ENCODE measurements around the gene BRINP3.
A peak's percentile ranks its signal among the peaks of the same experiment; 100 is the strongest.
"Not testable (repeated sequence)": the region's sequence is repeated elsewhere in the genome, so short reads cannot be mapped to it uniquely, and the experiment has no call there.

The BRINP3 gene
- 0 reads per million in 9 experiments for total RNA-seq

DNA sequence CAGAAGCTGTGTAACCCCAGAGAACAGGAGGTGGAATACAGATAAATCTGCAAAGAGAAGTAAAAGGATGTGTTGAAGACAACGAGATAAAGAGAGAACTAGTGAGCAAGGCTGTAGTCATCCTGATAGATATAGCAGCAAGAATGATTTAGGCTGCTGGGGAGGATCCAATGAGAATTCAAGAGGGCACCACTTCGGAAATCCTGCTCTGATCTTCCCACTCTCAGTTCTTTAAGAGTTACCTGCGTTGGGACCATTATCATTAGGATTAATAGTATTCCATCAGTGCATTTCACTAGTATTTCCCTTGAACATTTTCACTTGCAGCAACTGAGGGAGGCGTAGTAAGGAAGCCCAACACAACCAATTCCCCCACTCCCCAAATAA is at the start of gene BRINP3:
BRINP3 (minus strand) TSS at position 103 of the 387 bp plus-strand sequence.
- no peaks in the 10 kb centered on the region for H3K4me1 Mint-ChIP-seq (ENCODE audit: low read depth in 2 of 2)
- H3K36me3 Mint-ChIP-seq (ENCODE audit: insufficient read depth): no peaks in the 10 kb centered on the region
- peaks cover 0 to 3% of the 10 kb centered on the region in 2 donors for H3K9me3 Mint-ChIP-seq
- H3K27ac Mint-ChIP-seq: no peak within 1 kb of the TSS
- peak within 1 kb of the TSS; percentile 7 to 21 for H3K4me3 Mint-ChIP-seq
- no peaks in the 10 kb centered on the region for H3K27me3 Mint-ChIP-seq
- ATAC-seq (replicated peaks) (no peak), DNase-seq (no peak)

DNA sequence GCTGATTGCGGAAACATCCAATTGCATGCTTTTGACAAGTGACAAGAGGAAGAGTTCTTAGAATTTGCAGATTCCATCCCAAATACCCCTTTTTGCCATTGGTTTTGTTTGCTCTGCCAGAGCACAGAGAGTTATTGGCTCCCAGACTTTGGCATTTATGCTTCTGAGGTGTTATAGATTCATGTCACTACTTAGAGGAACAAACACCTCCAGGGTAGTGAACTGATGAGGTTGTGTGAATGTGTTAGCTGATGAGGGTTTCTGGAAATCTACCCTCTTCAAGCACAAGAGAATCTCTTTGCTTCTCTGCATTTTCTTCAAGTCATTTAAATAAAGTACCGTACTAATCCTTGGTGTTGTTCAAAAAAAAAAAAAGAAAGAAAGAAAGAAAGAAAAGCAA is 33.9 kb upstream of the BRINP3 start:
- Mint-ChIP-seq H3K4me3 (no peak overlapping the region), H3K9me3 (peaks cover 6 to 7% of the 10 kb centered on the region in 2 donors), H3K27ac (no peak overlapping the region), H3K36me3 (ENCODE audit: insufficient read depth) (no peaks in the 10 kb centered on the region), H3K4me1 (ENCODE audit: low read depth in 2 of 2) (no peaks in the 10 kb centered on the region), H3K27me3 (no peaks in the 10 kb centered on the region)
- DNase-seq: no peak
- ATAC-seq (replicated peaks): no peak

DNA sequence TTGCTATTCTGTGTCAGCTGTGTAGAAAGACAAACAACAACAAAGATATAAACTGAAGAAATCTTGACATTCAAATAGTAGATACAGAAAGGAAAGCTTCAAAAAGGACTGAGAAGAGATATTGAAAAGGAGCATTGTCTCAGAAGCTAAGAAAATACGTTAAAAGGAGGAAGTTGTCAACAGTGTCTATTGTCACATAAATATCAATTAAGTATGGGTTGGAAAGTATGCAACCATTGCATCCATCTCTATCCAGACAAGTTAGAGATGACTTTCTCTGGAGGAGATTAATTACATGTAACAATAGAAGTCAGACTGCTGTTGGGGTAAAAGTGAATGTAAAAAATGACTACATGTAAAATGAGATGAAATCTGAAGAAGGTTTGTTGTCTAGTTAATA is 29.7 kb upstream of the BRINP3 start:
- Mint-ChIP-seq H3K9me3 (peaks cover 11 to 14% of the 10 kb centered on the region in 2 donors), H3K27ac (no peak overlapping the region), H3K36me3 (ENCODE audit: insufficient read depth) (no peaks in the 10 kb centered on the region), H3K4me1 (ENCODE audit: low read depth in 2 of 2) (no peaks in the 10 kb centered on the region), H3K27me3 (no peaks in the 10 kb centered on the region), H3K4me3 (no peak overlapping the region)
- no peak for DNase-seq
- no peak for ATAC-seq (replicated peaks)

DNA sequence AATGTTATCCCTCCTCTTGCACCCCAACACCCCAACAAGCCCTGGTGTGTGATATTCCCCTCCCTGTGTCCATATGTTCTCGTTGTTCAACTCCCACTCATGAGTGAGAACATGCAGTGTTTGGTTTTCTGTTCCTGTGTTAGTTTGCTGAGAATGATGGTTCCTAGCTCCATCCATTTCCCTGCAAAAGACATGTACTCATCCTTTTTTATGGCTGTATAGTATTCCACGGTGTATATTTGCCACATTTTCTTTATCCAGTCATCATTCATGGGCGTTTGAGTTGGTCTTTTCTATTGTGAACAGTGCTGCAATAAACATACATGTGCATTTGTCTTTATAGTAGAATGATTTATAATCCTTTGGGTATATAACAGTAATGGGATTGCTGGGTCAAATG is 26.9 kb upstream of the BRINP3 start:
- H3K36me3 Mint-ChIP-seq (ENCODE audit: insufficient read depth); DNase-seq; H3K4me3 Mint-ChIP-seq; H3K4me1 Mint-ChIP-seq (ENCODE audit: low read depth in 2 of 2); H3K27ac Mint-ChIP-seq; ATAC-seq (replicated peaks); H3K27me3 Mint-ChIP-seq: not testable (repeated sequence)
- peaks cover 12 to 22% of the 10 kb centered on the region in 2 donors for H3K9me3 Mint-ChIP-seq

DNA sequence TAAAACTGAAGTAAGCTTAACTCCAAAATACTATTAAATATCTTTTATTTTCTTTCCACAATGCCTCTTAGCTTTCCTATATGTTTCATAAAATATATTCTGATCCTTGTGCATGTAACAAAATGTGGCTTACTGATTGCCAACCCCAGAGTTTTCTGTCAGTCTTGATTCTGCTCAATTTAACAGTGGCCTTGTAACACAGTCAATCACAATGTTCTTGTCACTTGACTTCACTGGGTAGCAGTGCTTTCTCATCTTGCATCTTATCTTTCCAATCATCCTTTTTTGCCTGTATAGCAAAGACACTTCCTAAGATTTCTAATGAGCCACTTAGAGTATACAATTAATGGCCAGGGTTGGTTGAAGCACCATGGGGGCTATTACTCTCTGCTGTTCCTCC is 19.9 kb upstream of the BRINP3 start:
- Mint-ChIP-seq H3K4me1 (ENCODE audit: low read depth in 2 of 2) (no peaks in the 10 kb centered on the region), H3K36me3 (ENCODE audit: insufficient read depth) (no peaks in the 10 kb centered on the region), H3K27me3 (no peaks in the 10 kb centered on the region), H3K9me3 (peaks cover 5 to 8% of the 10 kb centered on the region in 2 donors), H3K27ac (no peak overlapping the region), H3K4me3 (no peak overlapping the region)
- ATAC-seq (replicated peaks): no peak
- DNase-seq: no peak

DNA sequence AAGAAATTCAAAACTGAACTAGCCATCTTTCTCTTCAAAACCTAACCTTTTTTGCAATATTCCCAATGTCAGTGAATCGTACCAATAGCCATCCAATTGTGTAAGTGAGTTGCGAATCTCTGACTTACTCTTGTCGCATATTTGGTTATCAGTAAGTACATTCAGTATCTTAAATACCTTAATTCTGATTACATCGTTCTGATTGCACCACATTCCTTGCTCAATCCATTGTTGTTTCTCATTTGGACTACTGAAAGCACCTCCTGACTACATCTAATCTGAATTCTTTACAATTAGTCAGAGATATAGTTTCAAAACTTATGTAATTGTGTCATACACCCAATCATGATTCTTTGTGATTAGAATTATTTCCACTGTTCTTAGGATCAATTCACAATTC is 16.8 kb upstream of the BRINP3 start:
- no peaks in the 10 kb centered on the region for H3K36me3 Mint-ChIP-seq (ENCODE audit: insufficient read depth)
- H3K27ac Mint-ChIP-seq: no peak overlapping the region
- no peak overlapping the region for H3K4me3 Mint-ChIP-seq
- H3K4me1 Mint-ChIP-seq (ENCODE audit: low read depth in 2 of 2): no peaks in the 10 kb centered on the region
- ATAC-seq (replicated peaks) (no peak), DNase-seq (no peak)
- no peaks in the 10 kb centered on the region for H3K27me3 Mint-ChIP-seq
- H3K9me3 Mint-ChIP-seq: peaks cover 0 to 3% of the 10 kb centered on the region in 2 donors

DNA sequence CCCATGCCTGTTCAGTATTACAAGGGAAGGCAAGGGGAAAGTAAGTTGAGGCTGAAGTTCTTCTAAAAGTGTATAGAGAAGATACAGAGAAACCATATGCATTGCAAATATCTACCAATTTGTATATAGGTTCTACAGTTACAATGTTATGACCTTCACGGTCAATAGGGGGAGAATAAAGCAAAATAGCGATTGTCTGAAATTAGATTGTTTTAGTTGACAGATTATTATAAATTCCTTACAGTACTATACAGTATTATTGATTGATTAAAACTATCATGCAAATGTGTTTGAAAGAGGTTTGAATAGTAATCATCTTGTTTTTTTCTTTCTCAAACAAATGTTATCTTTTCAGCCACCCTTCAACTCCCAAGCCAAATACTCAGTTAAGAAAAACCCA is 13.7 kb upstream of the BRINP3 start:
- DNase-seq: no peak
- Mint-ChIP-seq H3K4me1 (ENCODE audit: low read depth in 2 of 2) (no peaks in the 10 kb centered on the region), H3K36me3 (ENCODE audit: insufficient read depth) (no peaks in the 10 kb centered on the region), H3K27ac (no peak overlapping the region), H3K4me3 (no peak overlapping the region), H3K9me3 (peaks cover 0 to 2% of the 10 kb centered on the region in 2 donors), H3K27me3 (no peaks in the 10 kb centered on the region)
- ATAC-seq (replicated peaks): no peak

DNA sequence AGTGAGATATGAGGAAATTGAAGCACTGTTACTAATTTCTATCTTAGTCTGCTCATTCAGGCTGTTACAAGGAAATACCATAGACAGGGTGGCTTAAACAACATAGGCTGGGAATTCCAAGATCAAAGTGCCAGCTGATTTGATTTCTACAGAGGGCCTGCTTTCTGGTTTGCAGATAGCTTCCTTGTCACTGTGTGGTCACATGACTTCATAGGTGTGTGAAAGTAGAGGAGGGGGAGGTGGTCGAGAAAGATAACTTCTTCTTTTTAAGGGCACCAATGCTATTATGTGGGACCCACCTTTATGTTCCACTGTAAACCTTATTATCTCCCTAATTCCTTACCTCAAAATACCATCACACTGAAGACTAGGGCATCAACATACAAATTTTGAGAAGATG is 6.4 kb upstream of the BRINP3 start:
- peaks cover 0 to 4% of the 10 kb centered on the region in 2 donors for H3K9me3 Mint-ChIP-seq
- H3K4me3 Mint-ChIP-seq: no peak overlapping the region
- no peak overlapping the region for H3K27ac Mint-ChIP-seq
- no peaks in the 10 kb centered on the region for H3K36me3 Mint-ChIP-seq (ENCODE audit: insufficient read depth)
- no peaks in the 10 kb centered on the region for H3K4me1 Mint-ChIP-seq (ENCODE audit: low read depth in 2 of 2)
- ATAC-seq (replicated peaks) (no peak), DNase-seq (no peak)
- no peaks in the 10 kb centered on the region for H3K27me3 Mint-ChIP-seq

DNA sequence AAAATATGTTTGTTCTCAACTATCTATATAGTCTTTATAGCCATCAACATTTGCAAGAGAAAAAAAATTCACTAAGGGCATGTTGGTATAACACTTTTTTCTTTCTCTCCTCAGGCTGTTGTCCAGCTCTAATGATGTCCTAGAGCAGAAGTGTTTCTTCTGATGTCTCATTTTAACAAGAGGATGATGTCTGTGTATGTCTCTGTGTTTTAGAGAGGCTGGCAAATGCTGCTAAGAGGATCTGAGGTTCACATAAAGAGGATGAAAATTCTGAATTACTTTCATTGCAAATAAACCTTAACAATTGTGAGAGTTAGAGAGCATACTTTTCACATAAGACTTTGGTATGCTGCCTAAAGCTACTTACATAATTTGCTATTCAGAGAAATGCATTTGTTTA is 2.6 kb upstream of the BRINP3 start:
- DNase-seq: no peak

DNA sequence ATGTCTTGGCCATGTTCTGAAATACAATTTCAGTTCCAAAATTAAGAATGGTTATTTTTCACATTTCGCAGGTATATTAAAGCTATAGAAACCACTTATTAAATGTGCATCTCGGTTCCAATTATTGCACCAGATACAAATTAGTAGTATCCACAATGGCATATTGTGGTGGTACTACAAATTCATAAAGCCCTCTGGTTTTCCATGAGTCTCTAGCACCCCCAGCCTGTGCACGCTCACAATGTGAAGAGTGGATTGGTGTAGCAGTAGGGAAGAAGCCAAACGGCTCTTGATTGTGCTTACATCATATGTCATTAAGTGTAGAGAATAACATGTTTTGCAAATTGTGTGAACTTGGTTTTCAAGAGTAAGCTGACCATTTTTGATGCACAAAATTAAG is 1.9 kb upstream of the BRINP3 start:
- no peak overlapping the region for H3K27ac Mint-ChIP-seq
- no peaks in the 10 kb centered on the region for H3K27me3 Mint-ChIP-seq

More for the DNA sequence above, 2.6 kb upstream of the BRINP3 start:
- Mint-ChIP-seq H3K27ac (no peak overlapping the region), H3K4me1 (ENCODE audit: low read depth in 2 of 2) (no peaks in the 10 kb centered on the region), H3K27me3 (no peaks in the 10 kb centered on the region), H3K9me3 (peaks cover 0 to 5% of the 10 kb centered on the region in 2 donors), H3K36me3 (ENCODE audit: insufficient read depth) (no peaks in the 10 kb centered on the region), H3K4me3 (no peak overlapping the region)
- ATAC-seq (replicated peaks): no peak

DNA sequence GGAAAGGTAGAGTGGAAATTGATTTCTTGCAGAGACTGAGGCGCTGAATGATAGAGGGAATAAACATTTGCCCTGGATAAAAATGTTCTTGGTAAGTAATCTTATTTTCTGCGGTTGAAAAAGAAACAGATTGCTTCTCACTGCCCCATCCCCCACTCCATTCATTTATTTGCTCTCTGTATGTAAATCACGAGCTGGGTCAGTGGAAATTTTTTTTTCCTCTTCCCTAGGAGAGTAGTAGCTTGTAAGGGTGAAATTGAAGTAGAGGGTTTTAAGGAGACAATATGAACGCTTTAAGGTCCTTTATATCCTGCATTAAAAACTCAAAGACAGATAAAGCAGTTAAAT is 1.4 kb upstream of the BRINP3 start:
- Mint-ChIP-seq H3K9me3 (peaks cover 0 to 3% of the 10 kb centered on the region in 2 donors), H3K4me1 (ENCODE audit: low read depth in 2 of 2) (no peaks in the 10 kb centered on the region), H3K27me3 (no peaks in the 10 kb centered on the region), H3K4me3 (peak overlapping the region in 1 of 2 donors; percentile 10), H3K27ac (no peak overlapping the region), H3K36me3 (ENCODE audit: insufficient read depth) (no peaks in the 10 kb centered on the region)
- ATAC-seq (replicated peaks) (no peak), DNase-seq (no peak)

More for the DNA sequence above, 1.9 kb upstream of the BRINP3 start:
- Mint-ChIP-seq H3K36me3 (ENCODE audit: insufficient read depth) (no peaks in the 10 kb centered on the region), H3K4me1 (ENCODE audit: low read depth in 2 of 2) (no peaks in the 10 kb centered on the region), H3K4me3 (no peak overlapping the region), H3K9me3 (peaks cover 0 to 3% of the 10 kb centered on the region in 2 donors)
- DNase-seq (no peak), ATAC-seq (replicated peaks) (no peak)

DNA sequence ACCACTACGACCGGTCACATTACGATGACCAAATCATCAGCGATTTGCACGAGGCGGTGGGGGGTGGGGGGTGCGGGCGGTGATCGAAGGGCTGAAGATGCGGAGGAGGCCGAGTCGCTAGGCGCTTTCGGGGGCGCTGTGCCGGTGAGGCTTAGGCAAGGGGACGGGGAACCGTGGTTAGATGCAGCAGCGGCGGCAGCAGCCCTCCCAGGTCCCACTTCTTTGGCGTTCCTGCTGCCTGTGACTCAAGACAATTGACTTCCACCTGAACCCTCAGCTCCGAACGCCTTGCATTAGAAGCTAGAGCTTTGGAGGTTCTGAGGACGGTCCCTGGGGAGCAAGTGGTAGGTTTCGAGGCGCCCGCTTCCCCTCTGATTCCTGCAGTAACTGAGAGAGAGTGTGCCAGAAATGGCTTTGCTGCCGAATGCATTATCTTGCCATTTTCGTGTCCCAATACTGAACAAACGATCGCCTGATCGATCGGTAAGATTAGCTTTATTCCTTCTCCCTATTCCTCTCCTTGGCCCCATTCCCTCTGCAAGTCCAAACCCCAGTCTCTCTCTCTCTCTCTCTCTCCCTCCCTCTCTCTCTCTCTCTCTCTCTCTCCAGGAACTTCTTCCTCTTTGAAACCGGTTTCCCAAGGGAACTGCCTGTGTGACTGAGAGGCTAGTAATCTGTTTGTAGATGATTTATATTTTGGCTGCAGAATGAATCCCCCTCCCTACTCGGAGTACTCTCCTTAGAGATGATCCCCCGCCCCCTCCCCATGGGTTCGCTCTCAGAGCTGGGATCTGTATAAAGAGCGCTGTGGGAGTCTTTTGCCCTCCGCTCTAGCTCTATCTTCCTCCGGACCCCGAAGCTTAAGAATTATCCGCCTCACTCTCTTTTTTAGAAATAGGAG is 735 bp upstream of the BRINP3 start:
- Mint-ChIP-seq H3K4me1 (ENCODE audit: low read depth in 2 of 2) (no peaks in the 10 kb centered on the region), H3K27ac (no peak overlapping the region), H3K27me3 (no peaks in the 10 kb centered on the region), H3K36me3 (ENCODE audit: insufficient read depth) (no peaks in the 10 kb centered on the region), H3K4me3 (peak overlapping the region; percentile 7 to 21), H3K9me3 (peaks cover 0 to 3% of the 10 kb centered on the region in 2 donors)
- ATAC-seq (replicated peaks) (no peak), DNase-seq (no peak)

DNA sequence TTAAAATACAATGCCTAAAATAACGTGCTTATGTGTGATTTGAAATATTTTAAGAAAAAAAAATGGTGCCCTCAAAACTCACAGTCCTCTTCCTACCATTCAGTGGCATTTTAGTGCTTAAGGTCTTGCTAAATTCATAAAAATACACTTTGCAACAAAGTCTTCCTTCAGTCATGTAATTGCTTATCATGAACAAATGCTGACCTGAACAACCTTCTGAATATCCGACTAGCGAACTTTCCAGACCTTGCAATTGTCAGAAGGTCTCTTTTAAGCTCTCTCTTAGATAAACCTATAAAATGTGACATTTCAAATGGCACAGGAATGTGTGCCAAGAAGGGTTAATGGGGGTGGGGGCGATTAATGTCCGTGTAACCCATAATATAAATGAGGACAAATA is 858 bp downstream of the BRINP3 start:
- H3K4me1 Mint-ChIP-seq (ENCODE audit: low read depth in 2 of 2): no peaks in the 10 kb centered on the region
- H3K27ac Mint-ChIP-seq: no peak overlapping the region
- no peak for DNase-seq
- no peak for ATAC-seq (replicated peaks)
- H3K4me3 Mint-ChIP-seq: no peak overlapping the region
- no peaks in the 10 kb centered on the region for H3K27me3 Mint-ChIP-seq
- no peaks in the 10 kb centered on the region for H3K36me3 Mint-ChIP-seq (ENCODE audit: insufficient read depth)
- H3K9me3 Mint-ChIP-seq: peaks cover 0 to 3% of the 10 kb centered on the region in 2 donors

DNA sequence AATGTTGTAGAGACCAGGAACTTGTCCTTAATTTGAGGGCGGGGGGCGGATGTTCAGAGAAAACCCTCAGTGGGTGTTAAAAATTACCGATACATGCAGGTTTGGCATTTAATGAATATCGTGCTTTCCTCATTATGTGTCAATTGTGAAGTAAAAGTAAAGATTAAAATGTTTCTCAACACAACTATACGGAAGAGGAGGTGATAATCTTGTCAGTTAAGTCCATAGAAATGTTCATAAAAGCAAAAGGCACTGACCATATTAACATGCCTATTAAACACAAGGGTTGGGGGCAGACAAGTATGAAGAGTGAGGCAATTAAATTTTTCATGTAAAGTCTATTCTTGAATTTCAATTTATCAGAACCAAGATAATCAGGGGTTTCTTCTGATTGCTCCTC is 1.3 kb downstream of the BRINP3 start:
- DNase-seq (no peak), ATAC-seq (replicated peaks) (no peak)
- Mint-ChIP-seq H3K36me3 (ENCODE audit: insufficient read depth) (no peaks in the 10 kb centered on the region), H3K27ac (no peak overlapping the region), H3K9me3 (peaks cover 0 to 3% of the 10 kb centered on the region in 2 donors), H3K4me3 (no peak overlapping the region), H3K27me3 (no peaks in the 10 kb centered on the region), H3K4me1 (ENCODE audit: low read depth in 2 of 2) (no peaks in the 10 kb centered on the region)
